GM19240 (cell line): Measurements from ENCODE around the gene PLD3.
"Not testable (repeated sequence)": the region's sequence is repeated elsewhere in the genome, so short reads cannot be mapped to it uniquely, and the experiment has no call there.

ENCODE experiments used
- DNase-seq: peaks from one replicate; pipeline ENCODE4 v3.0.0; 2011; ENCODE audit warnings: low spot score; ENCODE audit not compliant: insufficient read length

PLD3 gene

GRCh38 chr19:40388481-40388880, 40.0 kb downstream of the PLD3 start:
- no peak for DNase-seq

- no peak for DNase-seq
These were observed 41.0 kb downstream of the PLD3 start for GRCh38 chr19:40389404-40390083.

GRCh38 chr19:40390084-40390742, 41.7 kb downstream of the PLD3 start, which contains the start of gene HIPK4:
TSS of gene HIPK4 (minus strand) at chr19:40390181. CDS start at chr19:40389902, 279 bp downstream.
- DNase-seq, result no peak

GRCh38 chr19:40392123-40392522, 43.6 kb downstream of the PLD3 start:
- DNase-seq, result no peak

GRCh38 chr19:40392894-40393517, 44.5 kb downstream of the PLD3 start:
- no peak for DNase-seq

GRCh38 chr19:40393894-40394815, 45.7 kb downstream of the PLD3 start:
- DNase-seq, result no peak

- DNase-seq, result no peak
These were observed 46.3 kb downstream of the PLD3 start for GRCh38 chr19:40394816-40395210.

GRCh38 chr19:40395956-40396355, 47.5 kb downstream of the PLD3 start:
- no peak for DNase-seq

- DNase-seq, result no peak
These were observed 48.5 kb downstream of the PLD3 start for GRCh38 chr19:40396886-40397567.

- DNase-seq, result no peak
These were observed 49.0 kb downstream of the PLD3 start for GRCh38 chr19:40397568-40397906.

GRCh38 chr19:40398417-40399131, 50.1 kb downstream of the PLD3 start:
- no peak for DNase-seq

- no peak for DNase-seq
These were observed 52.1 kb downstream of the PLD3 start for GRCh38 chr19:40400559-40400958.

GRCh38 chr19:40403262-40403984, 54.9 kb downstream of the PLD3 start:
- DNase-seq, result peak; percentile 98

- no peak for DNase-seq
These were observed 59.5 kb downstream of the PLD3 start for GRCh38 chr19:40407714-40408597.

GRCh38 chr19:40408598-40408925, 60.1 kb downstream of the PLD3 start:
- not testable (repeated sequence) for DNase-seq

- no peak for DNase-seq
These were observed 61.5 kb downstream of the PLD3 start for GRCh38 chr19:40410030-40410389.

GRCh38 chr19:40411125-40411842, 62.8 kb downstream of the PLD3 start:
- no peak for DNase-seq

GRCh38 chr19:40411958-40412499, 63.5 kb downstream of the PLD3 start:
- DNase-seq, result no peak
